ENCODE measurements around the gene DPT. TPM values are rescaled to one million over a fixed set of nuclear protein-coding genes. Genes with fewer than 3 reads are reported as not detected.

Gene DPT
- polyA plus RNA-seq, 1 of the 3 experiments (the other 2 are of a cell fraction), result 0.05 TPM

- TF ChIP-seq REST (IDR thresholded peaks at IDR 0.05; ENCODE audit: low read depth, low read length), result no peak
- no peak for TF ChIP-seq ELF1 (IDR thresholded peaks at IDR 0.05)
- no peak for TF ChIP-seq TAF1 (IDR thresholded peaks at IDR 0.05; ENCODE audit: borderline replicate concordance, low read depth, low read length)
- TF ChIP-seq GABPA (IDR thresholded peaks at IDR 0.05; ENCODE audit: low read depth), result no peak
These were observed 30.6 kb downstream of the DPT start (continued) for GRCh38 chr1:168698453-168698852.

GRCh38 chr1:168697356-168698126 lies 31.5 kb downstream of the DPT start:
- Histone ChIP-seq H3K9me3 (no peaks in the 10 kb centered on the region), H3K79me2 (ENCODE audit: insufficient read depth) (no peaks in the 10 kb centered on the region), H3K36me3 (replicated peaks in 1 of 2; ENCODE audit: control insufficient read depth in 1 of 2, insufficient read depth in 2 of 2, low read length in 1 of 2) (no peaks in the 10 kb centered on the region), H3K9me2 (no peaks in the 10 kb centered on the region), H3F3A (replicated peaks; ENCODE audit: insufficient read depth) (no peaks in the 10 kb centered on the region), H3K4me1 (ENCODE audit: control insufficient read depth in 1 of 2, insufficient read depth in 2 of 2, low read depth in 1 of 2, low read length in 1 of 2) (peaks cover 0 to 16% of the 10 kb centered on the region in 2 experiments; a peak in 2 of 4 replicates), H2AFZ (ENCODE audit: low read depth) (no peak overlapping the region), H4K20me1 (ENCODE audit: insufficient read depth) (no peaks in the 10 kb centered on the region), H3K4me3 (ENCODE audit: low read depth in 2 of 2, low read length in 1 of 2) (no peak overlapping the region), H3K9ac (no peak overlapping the region), H3K4me2 (no peak overlapping the region), H3K27me3 (ENCODE audit: insufficient read depth) (no peaks in the 10 kb centered on the region), H3K27ac (ENCODE audit: low read depth in 2 of 2, low read length in 1 of 2) (no peak overlapping the region)
- POLR2A ChIA-PET, result no interaction called here
- CTCF ChIA-PET, result no interaction called here
- TF ChIP-seq NFIC (IDR thresholded peaks at IDR 0.05; ENCODE audit: borderline replicate concordance), result no peak
- TF ChIP-seq TEAD4 (IDR thresholded peaks at IDR 0.05; ENCODE audit: borderline replicate concordance, insufficient read depth), result no peak
- TF ChIP-seq IRF3 (IDR thresholded peaks at IDR 0.05; ENCODE audit: low read depth, low read length), result no peak
- no peak for TF ChIP-seq FOXJ3 (CRISPR knock-in tag; IDR thresholded peaks at IDR 0.05)
- 80% methylated on average over 5 of the region's 5 CpGs for whole genome bisulfite sequencing (ENCODE audit: low lambda C conversion rate)
- DNase-seq, result no peak

- Histone ChIP-seq H3K27me3 (ENCODE audit: insufficient read depth) (no peaks in the 10 kb centered on the region), H3K4me3 (ENCODE audit: low read depth in 2 of 2, low read length in 1 of 2) (no peak overlapping the region), H2AFZ (ENCODE audit: low read depth) (no peak overlapping the region), H4K20me1 (ENCODE audit: insufficient read depth) (no peaks in the 10 kb centered on the region), H3K9me3 (no peaks in the 10 kb centered on the region), H3K36me3 (replicated peaks in 1 of 2; ENCODE audit: control insufficient read depth in 1 of 2, insufficient read depth in 2 of 2, low read length in 1 of 2) (no peaks in the 10 kb centered on the region), H3K79me2 (ENCODE audit: insufficient read depth) (no peaks in the 10 kb centered on the region), H3K4me1 (ENCODE audit: control insufficient read depth in 1 of 2, insufficient read depth in 2 of 2, low read depth in 1 of 2, low read length in 1 of 2) (peaks cover 0 to 23% of the 10 kb centered on the region in 2 experiments; a peak in 2 of 4 replicates), H3K9me2 (no peaks in the 10 kb centered on the region), H3K9ac (no peak overlapping the region), H3K4me2 (no peak overlapping the region), H3K27ac (ENCODE audit: low read depth in 2 of 2, low read length in 1 of 2) (no peak overlapping the region), H3F3A (replicated peaks; ENCODE audit: insufficient read depth) (no peaks in the 10 kb centered on the region)
- ChIA-PET POLR2A (no interaction called here), CTCF (interaction anchor here (0.7 to 2.1 kb wide), 4 partner anchors 10 to 410 kb away, joined by 3 to 6 read pairs (median 4); partner anchors contain the start of gene ATP1B1)
- 87% methylated on average over 7 of the region's 7 CpGs for WGBS (ENCODE audit: low lambda C conversion rate)
- DNase-seq, result no peak
- no peak for TF ChIP-seq RFX5 (IDR thresholded peaks at IDR 0.05; ENCODE audit: low read length)
These were observed 32.8 kb downstream of the DPT start for GRCh38 chr1:168696125-168696760.

All from SK-N-SH (cell line).